ENCODE results near the gene CDHR1. TPM values are rescaled to one million over a fixed set of nuclear protein-coding genes. Genes with fewer than 3 reads are reported as not detected.

Gene CDHR1
- total and polyA plus RNA-seq, 7 donors = 0.03 to 0.37 TPM; not detected in 5

GRCh38 chr10:84225427-84226173 lies 31.3 kb downstream of the CDHR1 start, which contains the start of gene LRIT2:
TSS of gene LRIT2 (minus strand) at chr10:84225544. CDS start at chr10:84225520, 24 bp downstream.
- intact Hi-C loops (cut with DNase I) = no loop called here
- DNase-seq (no peak), ATAC-seq (no peak)
- peaks cover 0 to 3% (median 0%) of the 10 kb centered on the region in 3 donors for H3K27me3 ChIP-seq (ENCODE audit: insufficient read depth in 3 of 3, low read length in 2 of 3)
- no peak within 1 kb of the TSS for H3K27ac ChIP-seq
- H3K9me3 ChIP-seq = no peaks in the 10 kb centered on the region
- H3K4me3 ChIP-seq = no peak within 1 kb of the TSS
- TF ChIP-seq CTCF (IDR thresholded peaks at IDR 0.05) = no peak
- 23 to 42% (median 31%) methylated on average over 6 of the region's 6 CpGs for WGBS, 3 donors
- H3K4me1 ChIP-seq = no peaks in the 10 kb centered on the region
- no peaks in the 10 kb centered on the region for H3K36me3 ChIP-seq (ENCODE audit: insufficient read depth in 1 of 2, low read depth in 1 of 2)

- peaks cover 0 to 3% (median 0%) of the 10 kb centered on the region in 3 donors for H3K27me3 ChIP-seq (ENCODE audit: insufficient read depth in 3 of 3, low read length in 2 of 3)
- H3K4me1 ChIP-seq = no peaks in the 10 kb centered on the region
- H3K36me3 ChIP-seq (ENCODE audit: insufficient read depth in 1 of 2, low read depth in 1 of 2) = no peaks in the 10 kb centered on the region
- intact Hi-C loops (cut with DNase I) = no loop called here
- WGBS, 3 donors = 75 to 85% (median 81%) methylated on average over 3 of the region's 3 CpGs
- no peak for TF ChIP-seq CTCF (IDR thresholded peaks at IDR 0.05)
- H3K4me3 ChIP-seq = no peak overlapping the region
- H3K9me3 ChIP-seq = no peaks in the 10 kb centered on the region
- DNase-seq (no peak), ATAC-seq (no peak)
- no peak overlapping the region for H3K27ac ChIP-seq
Measured at GRCh38 chr10:84226616-84227015, 32.3 kb downstream of the CDHR1 start.

GRCh38 chr10:84227810-84228209 lies 33.5 kb downstream of the CDHR1 start:
- DNase-seq (no peak), ATAC-seq (no peak)
- TF ChIP-seq CTCF (IDR thresholded peaks at IDR 0.05) = no peak
- peaks cover 0 to 3% (median 0%) of the 10 kb centered on the region in 3 donors for H3K27me3 ChIP-seq (ENCODE audit: insufficient read depth in 3 of 3, low read length in 2 of 3)
- WGBS, 3 donors = 67 to 71% (median 71%) methylated on average over 4 of the region's 4 CpGs
- H3K36me3 ChIP-seq (ENCODE audit: insufficient read depth in 1 of 2, low read depth in 1 of 2) = no peaks in the 10 kb centered on the region
- no peaks in the 10 kb centered on the region for H3K4me1 ChIP-seq
- intact Hi-C loops (cut with DNase I) = no loop called here
- no peaks in the 10 kb centered on the region for H3K9me3 ChIP-seq
- H3K4me3 ChIP-seq = no peak overlapping the region
- H3K27ac ChIP-seq = no peak overlapping the region

GRCh38 chr10:84230359-84230758 lies 36.0 kb downstream of the CDHR1 start:
- Histone ChIP-seq H3K27me3 (ENCODE audit: insufficient read depth in 3 of 3, low read length in 2 of 3) (peaks cover 0 to 3% (median 0%) of the 10 kb centered on the region in 3 donors), H3K36me3 (ENCODE audit: insufficient read depth in 1 of 2, low read depth in 1 of 2) (no peaks in the 10 kb centered on the region), H3K9me3 (no peaks in the 10 kb centered on the region), H3K27ac (no peak overlapping the region), H3K4me3 (no peak overlapping the region), H3K4me1 (no peaks in the 10 kb centered on the region)
- ATAC-seq = peak in 1 of 4 donors; percentile 49
- 25 to 50% (median 30%) methylated on average over 1 of the region's 1 CpG for WGBS, 3 donors
- DNase-seq = no peak
- intact Hi-C loops (cut with DNase I) = no loop called here
- TF ChIP-seq CTCF (IDR thresholded peaks at IDR 0.05) = no peak
